ENCODE data around the gene MAD1L1.
"Not testable (repeated sequence)": the region's sequence is repeated elsewhere in the genome, so short reads cannot be mapped to it uniquely, and the experiment has no call there.

The MAD1L1 gene

GRCh38 chr7:2038931-2039728 lies 193.6 kb downstream of the MAD1L1 start:
- DNase-seq = no peak

- no peak for DNase-seq
Measured at GRCh38 chr7:2037808-2038522, 194.8 kb downstream of the MAD1L1 start.

GRCh38 chr7:2037301-2037807 lies 195.4 kb downstream of the MAD1L1 start:
- DNase-seq = no peak

- DNase-seq = no peak
Measured at GRCh38 chr7:2036786-2037185, 196.0 kb downstream of the MAD1L1 start.

- not testable (repeated sequence) for DNase-seq
Measured at GRCh38 chr7:2036201-2036600, 196.5 kb downstream of the MAD1L1 start.

- DNase-seq = no peak
Measured at GRCh38 chr7:2034291-2035201, 198.2 kb downstream of the MAD1L1 start.

- no peak for DNase-seq
Measured at GRCh38 chr7:2033586-2034135, 199.1 kb downstream of the MAD1L1 start.

- no peak for DNase-seq
Measured at GRCh38 chr7:2032876-2033407, 199.8 kb downstream of the MAD1L1 start.

GRCh38 chr7:2032030-2032875 lies 200.5 kb downstream of the MAD1L1 start:
- DNase-seq = no peak

GRCh38 chr7:2031451-2031845 lies 201.3 kb downstream of the MAD1L1 start:
- no peak for DNase-seq

GRCh38 chr7:2030475-2031450 lies 202.0 kb downstream of the MAD1L1 start:
- DNase-seq = no peak

GRCh38 chr7:2029936-2030335 lies 202.8 kb downstream of the MAD1L1 start:
- DNase-seq = no peak

- no peak for DNase-seq
Measured at GRCh38 chr7:2029211-2029905, 203.4 kb downstream of the MAD1L1 start.

- no peak for DNase-seq
Measured at GRCh38 chr7:2028733-2029132, 204.0 kb downstream of the MAD1L1 start.

- DNase-seq = no peak
Measured at GRCh38 chr7:2025188-2025587, 207.6 kb downstream of the MAD1L1 start.

- no peak for DNase-seq
Measured at GRCh38 chr7:2024567-2024918, 208.2 kb downstream of the MAD1L1 start.

GRCh38 chr7:2023877-2024566 lies 208.7 kb downstream of the MAD1L1 start:
- no peak for DNase-seq

- no peak for DNase-seq
Measured at GRCh38 chr7:2022737-2023250, 210.0 kb downstream of the MAD1L1 start.

- no peak for DNase-seq
Measured at GRCh38 chr7:2022021-2022409, 210.7 kb downstream of the MAD1L1 start.

Data from stimulated activated CD4-positive, alpha-beta T cell treated with anti-CD3 and anti-CD28 coated beads, Interleukin-2, amount 100 ng/mL, for 48 hours (primary cell).